ENCODE data around the gene ATP12A.
A peak's percentile ranks its signal among the peaks of the same experiment; 100 is the strongest.

The ATP12A gene

DNA sequence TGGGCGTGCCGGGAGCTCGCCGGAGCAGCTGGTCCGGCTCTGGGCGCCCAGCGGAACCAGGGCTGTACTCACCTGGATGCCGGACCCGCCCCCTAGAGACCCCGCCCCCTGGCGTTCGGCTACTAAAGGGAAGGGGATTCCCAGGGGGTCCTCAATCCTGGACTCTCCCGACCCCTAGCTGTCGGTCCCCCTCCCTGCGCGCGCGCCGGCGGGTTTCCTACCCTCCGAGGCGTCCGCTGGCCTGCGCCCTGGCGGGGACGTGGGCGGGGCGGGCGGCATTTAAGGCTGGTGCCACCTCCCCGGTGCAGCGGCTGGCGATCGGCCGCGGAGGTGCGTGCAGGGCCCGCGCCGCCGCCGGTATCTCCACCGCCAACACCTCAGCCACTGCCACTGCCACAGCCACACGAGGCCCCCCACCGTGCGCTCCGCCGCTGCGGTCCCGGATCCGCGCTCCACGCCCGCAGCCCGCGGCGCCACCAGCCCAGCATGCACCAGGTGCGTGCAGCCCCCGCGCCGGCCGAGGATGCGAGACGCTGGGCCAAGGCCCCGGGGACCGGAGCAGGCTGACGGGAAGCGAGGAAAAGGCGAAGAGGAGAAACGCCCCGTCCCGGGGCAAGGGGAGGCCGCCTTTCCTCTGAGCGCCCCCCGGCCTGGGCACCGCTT, at the start of gene ATP12A:
ATP12A (plus strand) TSS at position 151 of the 663 bp plus-strand sequence; CDS start at position 487, 336 bp downstream.
- peak; percentile 55 for DNase-seq

DNA sequence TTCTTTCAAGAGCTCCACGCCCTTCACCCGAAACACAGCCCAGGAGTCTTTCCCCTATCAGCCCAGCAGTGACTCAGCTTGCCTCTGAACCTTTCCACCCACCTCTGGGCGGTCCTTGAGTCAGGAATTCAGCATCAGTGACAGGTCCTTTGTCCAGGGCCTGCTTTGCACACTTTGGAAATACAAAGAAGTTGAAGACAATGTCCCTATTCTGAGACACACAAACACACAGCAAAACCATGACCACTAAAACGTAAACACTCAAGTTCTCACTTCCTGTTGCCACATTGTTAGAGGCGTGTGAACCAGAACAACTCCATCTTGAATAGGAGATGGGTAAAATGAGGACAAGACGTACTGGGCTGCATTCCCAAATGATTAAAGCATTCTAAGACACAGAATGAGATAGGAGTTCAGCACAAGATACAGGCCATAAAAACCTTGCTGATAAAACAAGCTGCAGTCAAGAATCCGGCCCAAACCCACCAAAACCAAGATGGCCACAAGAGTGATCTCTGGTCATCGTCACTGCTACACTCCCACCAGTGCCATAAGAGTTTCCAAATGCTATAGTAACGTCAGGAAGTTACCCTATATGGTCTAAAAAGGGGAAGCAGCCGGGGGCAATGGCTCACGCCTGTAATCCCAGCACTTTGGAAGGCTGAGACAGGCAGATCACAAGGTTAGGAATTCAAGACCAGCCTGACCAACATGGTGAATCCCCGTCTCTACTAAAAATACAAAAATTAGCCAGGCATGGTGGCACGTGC, 49.2 kb upstream of the ATP12A start:
- no peak for DNase-seq

DNA sequence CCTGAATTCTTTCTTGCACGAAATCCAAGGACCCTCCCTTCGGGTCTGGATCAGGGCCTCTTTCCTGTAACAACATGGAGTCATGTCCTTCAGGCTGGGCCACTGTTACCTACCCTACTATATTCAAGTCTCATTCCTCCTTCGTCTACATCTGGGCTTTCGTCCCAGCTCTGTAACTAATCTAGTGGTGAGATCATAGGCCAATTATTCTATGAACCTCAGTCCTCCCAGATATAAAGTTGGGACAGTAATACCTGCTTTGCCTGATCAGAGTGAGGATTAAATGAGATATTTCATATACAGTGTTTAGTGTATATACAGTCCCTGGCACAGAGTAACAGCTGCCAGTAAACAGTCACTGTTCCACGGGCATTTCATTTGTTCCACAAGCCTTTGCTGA, 48.3 kb upstream of the ATP12A start:
- DNase-seq: no peak

DNA sequence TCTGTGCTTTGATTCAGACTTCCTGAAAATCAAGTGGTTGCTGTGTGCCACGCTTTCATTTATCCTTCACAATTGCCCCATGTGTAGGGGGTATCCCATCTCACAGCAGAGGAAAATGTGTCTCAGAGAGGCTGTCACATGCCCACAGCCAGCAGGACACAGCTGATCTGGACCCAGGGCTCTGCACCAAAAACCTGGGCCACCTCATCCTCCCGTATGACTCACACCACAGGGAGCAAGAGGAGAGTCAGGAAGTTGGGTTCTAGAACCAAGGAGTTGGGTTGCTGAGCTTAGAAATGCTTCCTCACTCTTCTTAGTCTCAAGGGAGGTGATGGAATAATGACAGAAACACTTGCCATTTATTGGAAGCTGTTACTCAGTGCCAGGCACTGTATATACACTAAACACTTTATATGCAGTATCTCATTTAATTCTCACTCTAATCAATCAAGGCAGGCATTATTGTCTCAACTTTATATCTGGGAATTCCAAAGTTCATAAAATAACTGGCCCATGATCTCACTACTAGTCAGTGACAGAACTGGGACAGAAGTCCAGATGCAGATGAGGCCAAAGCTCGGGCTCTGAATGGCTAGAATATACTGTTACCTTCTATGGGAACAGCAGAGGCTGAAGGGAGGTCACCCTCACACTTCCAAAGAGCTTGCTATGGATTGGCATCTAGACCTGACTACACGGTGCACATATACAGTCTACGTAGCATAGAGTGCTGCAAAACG, 47.7 kb upstream of the ATP12A start:
- DNase-seq: no peak

DNA sequence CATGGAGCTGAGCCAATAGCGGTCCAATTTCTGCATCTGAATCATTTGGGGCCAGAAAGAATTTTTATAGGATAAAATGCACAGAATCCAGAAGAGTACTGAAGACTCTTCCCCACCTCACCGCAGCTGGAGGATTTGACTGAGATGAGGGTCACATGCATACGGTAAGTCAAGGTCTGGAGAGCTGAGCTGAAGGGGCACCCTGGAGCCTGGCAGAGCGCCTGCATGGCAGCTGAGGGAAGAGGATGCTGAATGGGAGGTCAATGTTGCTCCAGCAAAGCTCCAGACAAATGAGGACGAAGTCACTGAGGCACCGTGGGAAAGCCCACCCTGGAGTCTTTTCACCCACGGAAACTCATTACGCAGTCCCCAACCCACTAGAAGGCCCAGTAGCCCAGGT, 43.4 kb upstream of the ATP12A start:
- no peak for DNase-seq

DNA sequence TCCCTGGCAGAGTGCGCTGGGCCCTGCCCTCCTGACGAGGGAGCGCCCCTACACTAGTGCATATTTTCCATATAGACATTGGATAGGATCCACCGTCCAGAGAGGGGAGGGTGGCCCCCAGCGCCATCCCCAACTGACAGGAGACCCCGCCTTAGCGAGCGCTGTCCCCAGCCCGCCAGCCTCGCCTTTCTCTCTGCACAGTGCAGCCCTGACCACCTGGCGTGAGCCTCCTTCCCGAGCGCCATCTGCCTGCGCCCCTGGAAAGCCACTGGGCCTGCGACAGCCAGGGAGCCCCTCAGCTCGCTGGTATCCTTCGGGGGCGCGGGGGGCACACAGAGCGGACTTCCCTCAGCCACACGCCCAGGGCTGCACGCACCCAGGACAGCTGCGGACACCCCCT, 42.1 kb upstream of the ATP12A start:
- DNase-seq: no peak

DNA sequence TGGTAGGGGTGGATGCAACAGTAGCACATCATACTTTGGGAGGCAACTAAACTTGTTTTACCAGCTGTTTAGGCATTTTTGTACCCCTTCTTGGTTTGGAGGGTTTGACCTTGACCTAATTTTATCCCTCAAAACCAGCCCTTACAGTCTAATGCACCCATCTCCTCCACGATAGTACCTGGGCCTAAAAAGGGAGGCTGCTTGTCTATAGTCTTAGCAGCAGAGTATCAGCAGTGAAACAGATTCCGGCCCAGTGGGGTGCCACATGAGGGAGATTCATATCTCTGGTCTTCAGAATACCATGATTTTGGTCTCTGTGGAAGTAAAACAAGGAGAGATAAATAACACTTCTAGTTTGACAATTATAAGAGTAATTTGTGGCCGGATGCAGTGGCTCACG, 39.5 kb upstream of the ATP12A start:
- DNase-seq: no peak

DNA sequence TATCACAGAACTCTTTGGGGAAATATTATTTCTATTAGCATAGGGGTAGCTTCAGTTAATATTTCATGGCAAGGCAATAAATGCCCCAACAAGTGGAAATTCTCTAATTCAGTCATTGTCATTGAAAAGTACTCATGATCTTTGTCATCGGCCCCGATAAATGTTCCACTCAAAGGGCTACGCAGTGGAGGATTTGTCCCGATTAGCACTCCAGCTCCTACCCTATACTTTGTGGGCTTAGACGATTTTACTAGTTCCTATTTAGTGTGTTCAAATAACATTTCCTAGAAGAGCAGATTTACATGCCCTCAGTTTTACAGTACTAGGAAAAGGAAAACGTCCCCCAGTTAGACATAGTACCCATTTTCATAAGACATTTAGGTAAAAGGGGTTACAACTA, 38.0 kb upstream of the ATP12A start:
- DNase-seq: no peak

DNA sequence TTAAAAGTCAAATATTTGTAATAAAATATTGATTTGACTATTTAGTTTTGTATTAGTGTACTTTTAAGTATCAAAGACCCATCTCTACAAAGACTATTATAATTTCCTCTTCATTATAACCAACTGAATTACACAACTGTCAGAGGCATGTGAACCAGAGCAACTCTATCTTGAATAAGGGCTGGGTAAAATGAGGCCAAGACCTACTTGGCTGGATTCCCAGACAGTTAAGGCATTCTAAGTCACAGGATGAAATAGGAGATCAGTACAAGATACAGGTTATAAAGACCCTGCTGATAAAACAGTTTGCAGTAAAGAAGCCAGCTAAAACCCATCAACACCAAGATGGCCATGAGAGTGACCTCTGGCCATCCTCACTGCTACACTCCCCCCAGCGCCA, 36.2 kb upstream of the ATP12A start:
- DNase-seq: no peak

DNA sequence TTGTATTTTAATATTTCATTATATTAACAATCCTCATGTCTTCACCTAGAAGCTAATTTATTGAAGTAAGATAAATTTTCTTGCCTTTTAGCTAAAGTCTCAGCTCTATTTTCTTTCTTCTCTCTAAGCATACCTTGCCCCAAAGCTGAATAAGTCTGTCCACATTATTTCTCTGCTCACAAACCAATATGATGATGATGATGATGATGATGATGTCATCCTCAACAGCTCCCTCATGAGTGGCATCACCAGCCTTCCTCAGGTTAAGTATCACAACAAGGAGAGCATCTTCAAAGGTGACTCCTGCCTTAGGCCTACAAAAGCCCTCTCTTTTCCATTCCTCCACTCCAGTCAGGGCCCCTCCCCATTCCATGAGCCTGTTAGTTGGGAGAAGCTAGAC, 31.9 kb upstream of the ATP12A start:
- no peak for DNase-seq

DNA sequence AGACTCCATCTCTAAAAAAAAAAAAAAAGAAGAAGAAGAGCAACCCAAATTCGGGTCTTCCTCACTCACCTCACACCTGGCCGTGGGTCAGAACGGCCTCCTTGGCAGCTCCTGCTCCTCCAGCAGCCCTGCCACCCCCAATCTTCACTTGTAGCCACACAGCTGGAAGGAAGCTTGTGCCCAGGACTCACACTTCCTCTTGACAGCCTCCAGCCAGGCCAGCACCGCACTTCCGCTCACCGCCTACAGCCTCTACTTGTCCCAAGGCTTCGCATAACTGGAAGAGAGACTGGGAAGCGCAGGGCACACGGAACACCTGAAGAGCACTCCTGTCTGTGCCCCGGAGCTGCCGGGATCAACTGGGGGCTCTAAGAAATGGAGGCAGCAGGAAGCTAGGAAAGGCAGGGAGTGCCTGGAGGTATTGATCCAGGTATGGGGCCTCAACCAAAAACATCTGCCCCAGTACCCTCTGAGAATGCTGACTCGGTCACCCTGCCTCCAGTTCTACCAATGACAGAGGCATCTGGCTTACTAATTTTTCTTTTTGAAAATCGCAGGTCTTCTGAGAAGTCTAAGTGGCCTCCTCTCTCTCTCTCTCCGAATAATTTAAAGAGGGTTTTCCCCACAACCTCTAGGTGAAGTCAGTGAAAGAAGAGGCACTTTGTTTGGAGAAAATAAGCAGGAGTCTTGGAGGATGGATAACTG, 31.1 kb upstream of the ATP12A start:
- peak; percentile 14 for DNase-seq

DNA sequence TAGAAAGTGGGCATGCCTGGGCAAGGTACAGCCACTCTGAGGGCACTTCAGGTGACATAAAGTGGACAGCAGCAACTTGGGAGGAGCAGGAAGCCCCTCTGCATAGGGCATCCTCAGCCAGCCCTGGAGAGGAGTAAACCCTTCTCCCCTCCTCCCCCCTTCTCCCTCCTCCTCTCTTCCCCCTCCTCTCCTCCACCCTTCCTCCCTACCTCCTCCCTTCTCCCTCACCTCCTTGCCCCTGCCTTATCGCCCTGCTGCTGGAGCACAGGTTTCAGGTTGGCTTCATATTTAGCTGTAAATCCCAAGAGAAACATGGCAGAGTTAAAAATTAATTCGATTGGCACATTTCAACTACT, 30.5 kb upstream of the ATP12A start:
- DNase-seq: no peak

DNA sequence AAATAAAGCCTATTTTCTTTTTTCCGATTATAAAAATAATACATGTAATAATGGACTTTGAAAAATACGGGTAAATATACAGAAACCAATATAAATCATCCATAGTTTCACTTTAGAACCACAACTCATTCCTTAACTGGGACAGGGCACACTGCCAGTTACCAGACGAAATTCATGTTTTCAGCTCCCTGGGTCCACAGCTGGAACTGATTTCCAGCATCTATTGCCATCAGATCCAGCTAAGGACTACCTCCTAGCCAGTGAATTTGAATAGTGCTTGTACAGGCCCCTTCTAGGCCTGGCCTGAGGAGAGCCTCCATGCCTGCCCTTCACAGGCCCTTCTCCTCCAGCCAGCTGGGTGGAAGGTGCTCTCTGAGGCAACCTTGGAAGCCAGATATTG, 30.0 kb upstream of the ATP12A start:
- no peak for DNase-seq

DNA sequence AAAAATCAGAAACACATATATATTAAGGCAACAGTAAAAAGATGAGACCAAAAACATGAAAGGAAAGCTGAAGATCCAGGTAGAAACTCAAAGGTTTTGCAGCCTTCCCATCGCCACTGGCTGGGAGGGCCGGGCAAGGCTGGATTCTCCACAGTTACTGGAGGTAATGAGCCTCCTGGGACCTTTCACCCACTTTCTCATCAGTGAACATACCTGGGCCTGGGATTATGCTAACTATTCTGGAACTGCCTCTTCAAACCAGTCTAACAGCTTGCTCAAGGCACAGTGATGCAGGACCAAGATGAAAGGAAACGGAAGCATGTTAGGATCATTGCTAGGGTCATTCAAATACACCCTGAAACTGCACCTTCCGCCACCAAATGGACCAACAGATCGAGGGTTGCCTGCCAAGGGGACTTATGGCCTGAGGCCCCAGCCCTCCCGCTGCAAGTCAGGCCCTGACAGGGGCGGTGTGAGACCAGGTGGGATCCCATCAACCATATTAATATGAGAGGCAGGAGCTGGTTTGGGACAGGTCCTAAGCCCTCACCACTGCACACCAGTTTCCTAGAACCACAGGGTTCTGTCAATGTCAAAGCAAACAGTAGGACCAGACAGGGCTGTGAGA, 28.4 kb upstream of the ATP12A start:
- DNase-seq: no peak

DNA sequence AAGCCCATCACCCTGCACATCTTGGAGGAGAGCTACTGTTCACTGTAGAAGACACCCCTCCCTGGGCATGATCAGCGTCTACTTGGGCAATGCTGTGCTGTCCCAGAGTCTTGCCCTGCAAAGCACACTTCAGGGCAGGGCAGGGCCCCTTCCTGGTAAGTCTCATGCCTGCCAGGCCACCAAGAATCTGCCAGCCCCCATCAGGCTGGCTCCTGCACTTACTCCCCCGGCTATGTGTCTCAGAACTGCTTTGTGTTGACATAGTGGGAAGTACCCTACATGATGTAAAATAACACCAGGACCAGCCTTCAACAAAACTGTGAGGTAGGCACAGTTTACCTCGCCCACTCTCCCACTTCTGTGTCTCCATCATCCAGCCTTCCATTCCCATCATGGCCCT, 27.8 kb upstream of the ATP12A start:
- DNase-seq: no peak

DNA sequence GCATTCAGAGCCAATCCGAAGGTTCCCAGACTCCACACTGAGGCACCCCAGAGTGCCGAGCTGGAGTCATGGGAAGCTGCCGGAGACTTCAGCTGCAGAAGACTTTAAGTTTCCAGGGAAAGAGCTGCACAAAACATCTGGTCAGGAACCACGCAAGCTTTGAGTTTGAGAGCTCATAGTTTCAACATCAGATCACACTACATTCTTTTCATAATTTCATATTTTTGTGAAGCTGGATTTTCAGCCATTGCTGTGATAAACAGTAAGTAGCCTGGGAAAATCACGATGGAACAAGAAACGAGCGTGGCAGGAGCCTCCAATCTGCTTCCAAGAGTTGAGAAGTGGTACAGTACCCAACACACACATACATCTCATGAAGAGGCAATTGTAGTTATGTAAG, 25.5 kb upstream of the ATP12A start:
- no peak for DNase-seq

DNA sequence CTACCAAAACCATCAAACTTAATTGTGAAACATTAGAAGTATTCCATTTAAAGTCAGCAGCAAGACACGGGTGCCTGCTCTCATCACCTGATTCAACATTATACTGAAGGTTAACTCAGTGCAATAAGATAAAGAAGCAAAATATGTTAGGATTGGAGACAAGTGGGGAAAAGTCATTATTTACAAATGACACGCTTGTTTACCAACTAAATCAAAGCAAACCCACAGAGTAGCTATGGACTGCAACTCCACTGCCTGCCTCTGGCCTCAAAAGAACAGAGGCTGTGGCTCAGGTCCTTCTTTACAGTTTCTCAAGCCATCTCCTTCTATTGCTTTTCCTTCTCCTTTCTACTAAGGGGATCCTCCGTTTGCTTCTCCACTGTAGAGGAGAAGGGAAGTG, 21.0 kb upstream of the ATP12A start:
- DNase-seq: no peak

DNA sequence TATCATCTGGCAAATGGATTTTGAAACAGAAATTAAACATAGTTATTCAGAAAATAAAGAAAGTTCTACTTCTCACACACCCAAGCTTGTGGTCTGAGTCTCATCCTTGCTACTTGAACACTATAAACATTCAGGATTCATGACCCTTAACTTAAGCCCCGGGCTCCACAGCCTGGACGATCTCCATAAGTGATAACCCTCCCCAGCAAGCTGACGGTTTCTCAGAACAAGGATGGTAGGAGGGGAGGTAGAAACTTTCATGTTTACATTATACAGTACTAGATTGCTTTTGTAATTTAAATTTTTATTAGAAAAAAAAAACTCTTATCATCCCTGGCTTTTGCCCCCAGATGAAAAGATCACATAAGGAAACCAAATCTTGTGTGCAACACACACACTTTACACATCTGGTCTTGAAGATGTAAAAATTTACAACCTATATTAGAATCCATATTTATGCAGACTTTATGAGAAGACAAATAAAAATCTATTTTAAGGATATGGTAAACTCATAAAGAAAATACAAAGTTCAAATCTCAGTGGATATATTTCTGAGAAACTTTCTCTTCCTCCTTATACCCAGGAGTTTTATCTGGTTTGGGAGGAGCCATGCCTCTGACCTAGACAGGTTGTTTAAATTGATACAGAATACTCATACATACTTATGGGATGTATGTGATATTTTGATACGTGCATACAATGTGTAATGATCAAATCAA, 20.0 kb upstream of the ATP12A start:
- no peak for DNase-seq

DNA sequence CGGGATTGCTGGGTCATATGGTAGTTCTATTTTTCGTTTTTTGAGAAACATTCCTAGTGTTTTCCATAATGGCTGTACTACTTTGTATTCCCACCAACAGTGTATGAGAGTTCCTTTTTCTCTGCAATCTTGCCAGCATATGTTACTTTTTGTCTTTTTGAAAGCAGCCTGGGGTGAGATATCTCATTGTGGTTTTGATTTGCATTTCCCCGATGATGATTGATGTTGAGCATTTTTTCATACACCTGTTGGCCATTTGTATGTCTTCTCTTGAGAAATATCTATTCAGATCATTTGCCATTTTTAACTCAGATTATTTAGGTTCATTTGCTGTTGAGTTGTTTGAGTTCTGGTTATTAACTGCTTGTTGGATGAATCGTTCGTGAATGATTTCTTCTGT, 18.5 kb upstream of the ATP12A start:
- DNase-seq: no peak

DNA sequence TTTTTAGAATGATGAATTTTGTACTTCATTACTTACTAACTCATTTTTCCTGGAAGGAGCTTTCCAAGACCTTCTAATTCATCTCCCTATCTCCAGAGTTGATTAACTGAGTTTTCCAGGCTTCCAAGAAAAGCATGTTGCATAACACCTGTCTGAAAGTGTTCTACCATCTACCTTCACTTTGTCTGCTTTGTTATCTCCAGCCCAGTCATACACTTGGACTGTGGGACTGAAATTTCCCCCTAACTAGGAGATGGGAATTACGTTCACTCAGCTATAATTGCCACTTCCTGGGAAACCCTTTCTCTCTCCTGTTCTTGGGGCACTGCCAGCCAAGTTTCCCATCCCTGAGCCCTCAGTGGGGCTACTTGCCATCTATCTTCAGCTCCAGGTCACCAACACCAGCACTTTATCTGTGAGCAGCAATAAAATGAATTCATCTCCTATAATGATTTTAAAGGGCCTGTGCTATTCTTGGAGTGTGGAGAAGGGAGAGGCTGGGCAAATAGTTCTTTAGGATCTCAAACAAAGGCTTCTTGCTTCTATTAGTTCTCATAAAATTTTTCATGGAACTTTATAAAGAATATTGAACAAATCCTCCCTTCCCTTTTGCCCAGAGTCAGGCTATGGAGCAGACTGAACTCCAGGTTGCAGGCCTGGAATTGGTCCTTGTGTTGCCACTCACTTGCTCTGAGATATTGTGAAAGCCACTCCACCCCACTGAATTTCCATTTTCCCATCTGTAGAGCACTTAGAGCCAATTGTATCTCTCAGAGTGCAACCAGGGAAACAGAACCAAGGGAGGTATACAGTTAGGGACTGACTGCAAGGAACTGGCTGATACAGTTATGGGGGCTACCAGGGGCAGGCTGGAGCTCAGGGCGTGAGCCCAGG, 17.8 kb upstream of the ATP12A start:
- no peak for DNase-seq

DNA sequence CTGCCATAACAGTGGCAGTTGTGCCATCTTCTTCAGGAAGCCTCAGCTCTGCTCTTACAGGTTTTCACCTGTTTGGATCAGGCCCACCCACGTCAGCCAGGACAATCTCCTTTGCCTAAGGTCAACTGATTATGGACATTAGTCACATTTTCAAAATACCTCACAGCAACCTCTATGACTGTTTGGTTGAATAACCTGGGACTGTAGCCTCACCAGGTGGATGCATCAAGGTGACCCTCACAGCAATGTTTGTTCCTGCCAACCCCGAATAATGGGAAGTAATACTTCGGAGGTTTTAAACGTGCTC, 17.2 kb upstream of the ATP12A start:
- no peak for DNase-seq

DNA sequence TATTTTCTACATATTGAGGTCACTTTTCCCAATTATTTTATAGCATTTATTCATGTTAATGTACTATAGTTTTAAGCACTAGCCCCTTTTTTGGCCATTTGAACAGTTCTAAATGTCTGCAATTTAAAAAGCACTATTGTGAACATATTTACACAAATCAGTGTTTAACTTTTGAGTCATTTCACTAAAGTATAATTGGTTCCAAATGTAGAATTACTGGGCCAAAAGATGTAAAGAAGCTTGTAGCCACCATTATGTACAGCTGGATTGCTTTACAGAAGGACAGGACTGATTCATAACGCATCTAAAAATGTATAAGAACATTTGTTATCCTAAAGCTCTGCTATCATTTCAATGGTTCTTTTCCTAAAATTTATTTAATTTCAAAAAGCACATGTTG, 16.6 kb upstream of the ATP12A start:
- DNase-seq: no peak

Measured in stimulated activated CD4-positive, alpha-beta T cell treated with anti-CD3 and anti-CD28 coated beads, Interleukin-15, amount 100 ng/mL, for 24 hours (primary cell).